Endothelial cell of hepatic sinusoid (primary cell): Measurements from ENCODE around the gene MRPL14.
"Not testable (repeated sequence)": the region's sequence is repeated elsewhere in the genome, so short reads cannot be mapped to it uniquely, and the experiment has no call there.

ENCODE experiments used
- in situ Hi-C: cut with HindIII; loops from 2 replicates; pipeline ENCODE4 v1.10.0; 2017; ENCODE audit warnings: low sequenced_read_pairs

Gene MRPL14

DNA sequence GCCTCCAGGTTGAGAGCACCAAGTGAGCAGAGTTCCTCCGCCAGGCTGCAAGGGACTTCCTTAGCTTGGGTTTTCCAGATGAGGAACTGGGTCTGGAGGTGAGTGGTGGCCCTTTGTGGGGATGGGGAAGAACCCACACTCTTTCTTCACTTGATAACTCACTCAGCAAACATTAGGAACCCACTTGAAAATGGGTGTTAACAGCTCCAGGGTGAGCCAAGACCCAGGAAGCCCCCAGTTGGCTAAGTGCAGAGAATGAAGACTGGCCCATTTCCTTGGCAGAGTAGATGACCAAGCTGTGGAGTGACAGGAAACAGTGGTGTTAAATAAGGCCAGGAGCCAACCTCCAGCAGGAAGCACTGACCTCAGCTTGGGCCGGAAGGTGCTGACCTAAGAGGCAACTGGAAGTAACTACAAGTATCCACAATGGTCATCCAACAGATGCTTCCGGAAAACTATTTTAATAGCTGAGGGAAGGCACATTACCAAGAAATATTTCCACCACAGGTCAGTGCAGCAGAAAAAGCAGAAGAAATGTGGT lies 22.7 kb downstream of the MRPL14 start:
- in situ Hi-C loops, result loop anchor here (5.0 kb wide), 2 partner anchors 48 to 128 kb away; no protein-coding TSS in a partner anchor

DNA sequence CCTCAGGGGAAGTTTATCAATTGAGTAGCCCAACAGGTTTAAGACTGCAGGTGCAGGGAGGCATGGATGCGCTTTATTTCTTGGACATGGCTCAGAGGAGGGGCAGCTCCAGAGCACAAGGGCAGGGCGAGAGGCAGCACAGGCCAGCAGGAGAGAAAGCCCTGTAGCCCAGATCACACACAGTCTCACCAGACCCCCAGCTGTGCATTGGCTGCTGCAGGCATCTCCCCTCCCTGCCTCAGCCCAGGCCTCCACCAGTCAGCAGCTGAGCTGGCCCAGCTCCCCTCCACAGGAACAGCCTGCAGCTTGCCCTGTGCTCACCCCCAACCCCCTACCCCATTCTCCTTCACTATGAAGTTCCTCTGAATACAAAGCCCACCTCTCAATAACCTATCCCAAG lies 24.7 kb downstream of the MRPL14 start:
- in situ Hi-C loops, result loop anchor here (5.0 kb wide), 1 partner anchor 50 kb away; no protein-coding TSS in a partner anchor

GRCh38 chr6:44101832-44102231 lies 25.4 kb downstream of the MRPL14 start:
- in situ Hi-C loops, result loop anchor here (5.0 kb wide), 1 partner anchor 50 kb away; no protein-coding TSS in a partner anchor

DNA sequence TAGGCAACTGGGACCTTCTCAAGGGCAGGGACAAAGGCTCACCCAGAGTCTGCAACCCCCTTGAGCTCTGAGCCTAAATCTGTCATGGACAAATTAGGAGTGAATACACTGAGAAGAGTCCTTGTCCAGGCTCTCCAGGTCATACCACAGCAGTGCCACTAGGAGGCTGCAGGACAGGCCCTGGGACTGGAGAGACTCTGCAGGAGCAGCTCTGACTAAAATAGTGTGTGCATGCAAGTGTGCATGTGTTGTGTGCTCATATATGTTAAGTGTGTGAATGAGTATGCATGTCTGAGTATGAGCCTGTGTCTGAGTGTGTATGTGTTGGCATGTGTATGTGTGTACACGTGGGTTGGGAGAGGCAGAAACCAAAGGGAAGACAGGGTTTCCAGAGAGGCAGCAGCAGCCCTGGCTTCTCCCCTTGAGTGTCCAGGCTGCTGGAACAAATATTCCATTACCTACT lies 27.1 kb downstream of the MRPL14 start:
- in situ Hi-C loops, result loop anchor here (5.0 kb wide), 1 partner anchor 52 kb away; no protein-coding TSS in a partner anchor

DNA sequence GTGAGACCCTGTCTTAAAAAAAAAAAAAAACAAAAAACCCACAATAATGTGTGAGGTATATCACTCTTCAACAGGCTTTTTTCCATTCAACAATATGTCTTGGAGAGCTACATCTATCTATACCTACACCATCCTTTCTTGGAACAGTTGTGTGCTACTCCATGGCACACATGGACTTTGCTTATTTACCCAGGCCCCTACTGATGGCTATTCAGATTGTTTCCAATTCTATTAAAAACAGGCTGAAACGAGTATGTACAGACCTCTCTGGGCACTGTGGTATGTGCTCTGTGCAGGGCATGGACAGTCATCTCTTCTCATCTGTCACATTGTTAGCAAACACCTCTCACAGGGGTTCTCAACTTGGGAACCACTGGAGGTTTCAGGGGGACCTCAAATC lies 28.1 kb downstream of the MRPL14 start:
- in situ Hi-C loops, result no loop called here

DNA sequence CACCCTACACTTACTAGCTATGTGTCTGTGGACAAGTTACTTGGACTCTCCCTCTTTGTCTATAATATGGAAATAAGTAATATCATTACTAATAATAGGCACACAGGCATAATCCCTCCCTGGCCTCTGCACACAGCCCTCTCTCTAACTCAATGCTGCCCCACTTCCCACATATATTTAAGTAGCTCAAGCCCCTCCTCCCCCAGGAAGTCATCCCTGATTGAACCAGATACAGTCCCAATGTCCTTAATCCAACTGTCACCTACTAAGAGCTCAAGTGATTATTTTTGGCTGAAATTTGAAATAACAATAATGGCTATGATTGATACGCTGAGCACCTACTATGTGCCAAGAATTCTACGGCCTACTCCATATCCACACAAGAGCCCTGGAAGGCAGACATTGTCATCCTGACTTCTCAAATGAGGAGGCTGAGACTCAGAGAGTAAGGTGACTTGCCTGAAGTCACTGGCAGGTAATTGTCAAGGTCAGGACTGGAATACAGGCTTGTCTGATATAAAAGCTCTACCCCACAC lies 29.4 kb downstream of the MRPL14 start:
- in situ Hi-C loops, result no loop called here

- in situ Hi-C loops, result no loop called here
Observed at GRCh38 chr6:44096612-44097011, 30.6 kb downstream of the MRPL14 start.

GRCh38 chr6:44095243-44095623 lies 32.0 kb downstream of the MRPL14 start:
- in situ Hi-C loops, result not testable (repeated sequence)

DNA sequence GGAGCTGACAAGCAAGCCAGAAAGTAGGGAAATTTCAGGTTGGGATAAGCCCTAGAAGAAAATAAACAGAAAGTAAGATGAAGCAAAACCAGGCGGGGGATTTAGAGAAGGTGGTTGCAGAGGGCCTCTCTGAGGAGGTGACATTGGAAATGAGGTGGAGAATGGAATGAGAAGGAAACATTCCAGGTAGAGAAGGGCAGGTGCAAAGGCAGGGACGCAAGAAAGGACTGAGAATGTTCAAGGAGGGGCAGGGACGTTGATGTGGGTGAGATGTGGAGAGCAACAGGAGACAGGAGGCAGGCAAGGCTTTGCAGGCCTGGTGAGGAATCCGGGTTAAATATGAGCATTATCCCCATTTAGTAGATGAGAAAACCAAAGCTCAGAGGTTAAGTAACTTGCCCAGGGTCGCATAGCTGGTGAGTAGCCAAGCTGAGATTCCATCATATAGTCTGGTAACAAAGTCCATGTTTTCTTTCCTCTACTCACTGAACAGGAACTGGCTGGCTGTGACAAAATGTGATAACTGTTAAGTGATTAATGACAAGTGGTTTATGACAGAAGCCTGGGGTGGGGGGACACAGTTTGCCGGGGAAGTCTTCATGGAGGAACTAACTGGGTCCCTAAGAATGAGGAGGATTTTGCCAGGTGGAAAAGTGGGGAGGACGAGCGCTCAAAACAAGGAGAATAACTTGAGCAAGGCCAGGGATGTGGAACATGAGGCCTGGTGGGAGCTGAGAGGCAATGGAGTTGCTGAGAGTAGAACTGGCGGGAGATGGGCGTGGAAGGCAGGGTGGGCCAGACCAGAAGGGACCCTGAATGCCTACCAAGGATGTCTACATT lies 32.6 kb downstream of the MRPL14 start:
- in situ Hi-C loops, result loop anchor here (5.0 kb wide), 2 partner anchors 38 to 442 kb away; no protein-coding TSS in a partner anchor

DNA sequence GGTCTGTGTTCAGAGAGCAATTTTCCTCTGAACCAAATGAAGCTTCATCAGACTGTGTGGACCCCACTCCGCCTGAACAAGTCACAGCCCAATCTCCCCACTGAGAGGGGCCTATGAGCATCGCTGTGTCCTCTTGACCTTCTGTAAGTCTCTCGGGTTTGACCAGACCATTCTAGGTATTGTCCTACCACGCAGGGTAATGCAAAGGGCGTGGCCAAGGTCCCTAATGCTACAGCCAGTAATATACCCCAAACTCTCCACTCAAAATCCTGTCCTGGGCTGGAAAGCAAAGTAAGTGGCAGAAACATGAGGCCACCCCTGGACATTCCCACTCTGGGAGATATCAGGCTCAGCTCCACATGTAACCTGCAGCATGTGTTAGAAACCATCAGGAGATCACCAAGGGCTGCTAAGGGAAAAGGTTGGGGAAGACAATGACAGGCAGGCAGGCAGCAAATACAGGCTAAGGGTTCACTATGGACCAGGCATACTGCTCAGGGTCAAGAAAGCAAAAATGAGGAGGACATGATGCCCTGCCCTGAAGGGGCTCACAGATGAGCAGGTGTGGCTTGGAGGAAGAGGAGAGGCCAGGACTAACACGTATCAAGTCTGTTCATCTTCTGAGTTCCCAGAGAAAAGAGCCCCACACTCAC lies 33.4 kb downstream of the MRPL14 start:
- in situ Hi-C loops, result loop anchor here (5.0 kb wide), 2 partner anchors 38 to 442 kb away; no protein-coding TSS in a partner anchor

GRCh38 chr6:44093066-44093465 lies 34.2 kb downstream of the MRPL14 start:
- in situ Hi-C loops, result loop anchor here (5.0 kb wide), 2 partner anchors 39 to 441 kb away; no protein-coding TSS in a partner anchor

GRCh38 chr6:44091981-44092884 lies 35.0 kb downstream of the MRPL14 start:
- in situ Hi-C loops, result loop anchor here (5.0 kb wide), 2 partner anchors 40 to 440 kb away; no protein-coding TSS in a partner anchor

- in situ Hi-C loops, result loop anchor here (5.0 kb wide), 2 partner anchors 41 to 439 kb away; no protein-coding TSS in a partner anchor
Observed at GRCh38 chr6:44091356-44091755, 35.9 kb downstream of the MRPL14 start.

GRCh38 chr6:44090465-44090864 lies 36.8 kb downstream of the MRPL14 start:
- in situ Hi-C loops, result loop anchor here (5.0 kb wide), 2 partner anchors 42 to 438 kb away; no protein-coding TSS in a partner anchor

DNA sequence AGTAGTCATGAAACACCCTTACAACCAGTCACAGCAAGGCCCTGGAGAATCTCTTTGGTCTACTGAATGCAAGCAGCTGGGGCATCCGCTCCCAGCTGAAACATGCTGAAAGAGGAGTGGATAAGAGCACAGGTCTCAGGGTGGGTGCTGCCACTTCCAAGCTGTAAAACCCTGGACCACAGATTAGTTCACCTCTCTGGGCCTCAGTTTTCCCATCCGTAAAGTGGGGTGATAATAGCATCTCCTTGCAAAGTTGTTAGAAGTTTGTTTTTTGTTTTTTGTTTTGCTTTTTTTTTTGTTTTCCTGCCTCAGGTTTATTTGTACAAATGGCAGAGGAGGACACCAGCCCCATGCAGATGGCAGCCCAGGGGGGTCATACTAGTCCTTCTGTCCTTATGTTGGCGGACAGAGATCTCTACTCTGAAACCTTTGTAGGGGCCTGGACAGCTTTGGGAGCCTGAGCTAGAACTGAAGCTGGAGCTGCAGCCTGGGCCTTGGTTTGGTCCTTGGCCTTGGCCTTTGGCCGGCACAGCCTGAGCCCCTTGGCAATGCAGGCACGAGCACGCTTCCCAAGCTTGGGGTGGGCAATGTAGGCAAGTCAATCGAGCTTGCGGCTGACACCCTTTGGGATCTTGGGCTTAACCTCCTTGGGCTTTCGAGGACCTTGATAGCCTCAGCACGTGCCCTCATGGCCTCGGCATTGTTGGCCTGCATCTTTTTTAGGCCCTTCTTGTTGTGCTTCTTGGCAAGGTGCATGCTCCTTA lies 38.2 kb downstream of the MRPL14 start:
- in situ Hi-C loops, result no loop called here

- in situ Hi-C loops, result no loop called here
Observed at GRCh38 chr6:44087623-44088022, 39.6 kb downstream of the MRPL14 start.

- in situ Hi-C loops, result no loop called here
Observed at GRCh38 chr6:44086931-44087574, 40.2 kb downstream of the MRPL14 start.

DNA sequence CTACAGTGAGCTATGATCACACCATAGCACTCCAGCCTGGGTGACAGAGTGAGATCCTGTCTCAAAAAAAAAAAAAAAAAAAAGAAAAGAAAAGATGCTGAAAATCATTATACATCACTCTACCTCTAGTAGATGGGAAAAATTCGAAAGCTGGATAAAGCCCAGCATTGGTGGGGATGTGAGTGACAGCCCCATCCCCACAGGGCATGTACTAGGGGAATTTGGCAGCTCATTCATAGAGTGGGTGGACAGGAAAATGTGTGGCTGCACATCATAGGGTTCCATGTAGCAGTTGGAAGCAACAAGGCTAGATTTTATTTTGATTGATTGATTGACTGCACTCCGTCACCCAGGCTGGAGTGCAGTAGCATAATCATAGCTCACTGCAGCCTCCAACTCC lies 42.0 kb downstream of the MRPL14 start:
- in situ Hi-C loops, result no loop called here
